BE2C (cell line): Measurements from ENCODE around the gene TRABD.
"Not testable (repeated sequence)": the region's sequence is repeated elsewhere in the genome, so short reads cannot be mapped to it uniquely, and the experiment has no call there.

Experiments
- DNase-seq: peaks from one replicate; pipeline ENCODE4 v3.0.0-alpha.2; 2020
- H3K27me3 ChIP-seq: fragments of 250-450 bp; sonication (Bioruptor Pico); 2 replicates; pipeline ENCODE4 v1.5.1; 2020; ENCODE audit warnings: mild to moderate bottlenecking
- H3K36me3 ChIP-seq: fragments of 250-450 bp; sonication (Bioruptor Pico); 2 replicates; pipeline ENCODE4 v1.5.1; 2020; ENCODE audit warnings: mild to moderate bottlenecking
- H3K4me1 ChIP-seq: fragments of 250-450 bp; sonication (Bioruptor Pico); 2 replicates; pipeline ENCODE4 v1.5.1; 2020
- H3K4me3 ChIP-seq: 2 replicates; pipeline ENCODE4 v1.5.1; 2011; ENCODE audit warnings: low read depth, low read length
- H3K9me3 ChIP-seq: fragments of 250-450 bp; sonication (Bioruptor Pico); 2 replicates; pipeline ENCODE4 v1.5.1; 2020
- CTCF ChIP-seq: IDR thresholded peaks from 2 replicates; pipeline ENCODE4 v1.5.1; 2012; ENCODE audit warnings: mild to moderate bottlenecking, low read depth, low read length

Gene TRABD

GRCh38 chr22:50145721-50146438, 39.8 kb upstream of the TRABD start:
- Histone ChIP-seq H3K4me1 (no peaks in the 10 kb centered on the region), H3K27me3 (no peaks in the 10 kb centered on the region)
- no peak for TF ChIP-seq CTCF

GRCh38 chr22:50146439-50147238, 39.1 kb upstream of the TRABD start:
- peak; percentile 81 for DNase-seq
- Histone ChIP-seq H3K4me1 (no peaks in the 10 kb centered on the region), H3K27me3 (no peaks in the 10 kb centered on the region), H3K4me3 (peak overlapping the region; percentile 37), H3K36me3 (no peaks in the 10 kb centered on the region), H3K9me3 (no peaks in the 10 kb centered on the region)
- peak; percentile 99 for TF ChIP-seq CTCF

More at GRCh38 chr22:50145721-50146438, 39.8 kb upstream of the TRABD start:
- H3K4me3 ChIP-seq = no peak overlapping the region
- DNase-seq = no peak
- H3K9me3 ChIP-seq = no peaks in the 10 kb centered on the region
- H3K36me3 ChIP-seq = no peaks in the 10 kb centered on the region

- not testable (repeated sequence) for DNase-seq, H3K4me1 ChIP-seq, H3K27me3 ChIP-seq, H3K36me3 ChIP-seq, H3K9me3 ChIP-seq, H3K4me3 ChIP-seq
These were observed 38.2 kb upstream of the TRABD start for GRCh38 chr22:50147258-50148165.

- Histone ChIP-seq H3K9me3 (no peaks in the 10 kb centered on the region), H3K4me1 (no peaks in the 10 kb centered on the region), H3K4me3 (no peak overlapping the region), H3K36me3 (no peaks in the 10 kb centered on the region), H3K27me3 (no peaks in the 10 kb centered on the region)
- no peak for DNase-seq
- no peak for TF ChIP-seq CTCF
These were observed 37.6 kb upstream of the TRABD start for GRCh38 chr22:50148166-50148500.

GRCh38 chr22:50148991-50149721, 36.6 kb upstream of the TRABD start:
- peak; percentile 75 for DNase-seq
- Histone ChIP-seq H3K36me3 (no peaks in the 10 kb centered on the region), H3K4me3 (no peak overlapping the region), H3K9me3 (no peaks in the 10 kb centered on the region), H3K4me1 (no peaks in the 10 kb centered on the region), H3K27me3 (no peaks in the 10 kb centered on the region)
- TF ChIP-seq CTCF = peak; percentile 96
